Immature natural killer cell (primary cell): ENCODE results near the gene ZNF770. TPM values are rescaled to one million over a fixed set of nuclear protein-coding genes. Genes with fewer than 3 reads are reported as not detected.
"Not testable (repeated sequence)": the region's sequence is repeated elsewhere in the genome, so short reads cannot be mapped to it uniquely, and the experiment has no call there.

ENCODE experiments used
- DNase-seq, 3 donors: peaks; one replicate each; pipeline ENCODE4 v3.0.0; 2022; ENCODE audit warnings: mixed read lengths in 1 of 3
- H3K27ac Mint-ChIP-seq, 6 donors: one replicate each; pipeline ENCODE4 v1.8.0; 2020; ENCODE audit warnings: mixed read lengths in 6 of 6, mild to moderate bottlenecking in 5 of 6, inconsistent platforms in 4 of 6, moderate library complexity in 3 of 6
- H3K27me3 Mint-ChIP-seq, 3 donors: one replicate each; pipeline ENCODE4 v1.8.0; 2020 to 2021; ENCODE audit warnings: low read depth in 3 of 3, mild to moderate bottlenecking in 3 of 3, mixed read lengths in 3 of 3, moderate library complexity in 3 of 3, inconsistent platforms in 1 of 3
- H3K36me3 Mint-ChIP-seq, 3 donors: one replicate each; pipeline ENCODE4 v1.8.0; 2020; ENCODE audit warnings: mixed read lengths in 3 of 3, inconsistent platforms in 2 of 3, mild to moderate bottlenecking in 2 of 3
- H3K4me1 Mint-ChIP-seq, 2 donors: one replicate each; pipeline ENCODE4 v1.8.0; 2020; ENCODE audit warnings: inconsistent platforms in 2 of 2, mild to moderate bottlenecking in 2 of 2, mixed read lengths in 2 of 2, moderate library complexity in 1 of 2
- H3K4me3 Mint-ChIP-seq, 5 donors: one replicate each; pipeline ENCODE4 v1.8.0; 2020; ENCODE audit warnings: mild to moderate bottlenecking in 5 of 5, mixed read lengths in 5 of 5, inconsistent platforms in 3 of 5, moderate library complexity in 3 of 5
- H3K9me3 Mint-ChIP-seq, 6 donors: one replicate each; pipeline ENCODE4 v1.8.0; 2020; ENCODE audit warnings: mild to moderate bottlenecking in 6 of 6, mixed read lengths in 6 of 6, inconsistent platforms in 4 of 6, moderate library complexity in 3 of 6
- polyA plus RNA-seq, 3 donors: library from polyadenylated mRNA; unstranded; fragments of 300-500 nt; fragmentation: Illumina TruSeq; gene quantifications; one replicate each; pipeline ENCODE4 v1.2.3, GENCODE V29; 2021

ZNF770 gene
- polyA plus RNA-seq, 3 donors from 2014 or later: 38.8 to 59.7 (median 40.6) TPM

DNA sequence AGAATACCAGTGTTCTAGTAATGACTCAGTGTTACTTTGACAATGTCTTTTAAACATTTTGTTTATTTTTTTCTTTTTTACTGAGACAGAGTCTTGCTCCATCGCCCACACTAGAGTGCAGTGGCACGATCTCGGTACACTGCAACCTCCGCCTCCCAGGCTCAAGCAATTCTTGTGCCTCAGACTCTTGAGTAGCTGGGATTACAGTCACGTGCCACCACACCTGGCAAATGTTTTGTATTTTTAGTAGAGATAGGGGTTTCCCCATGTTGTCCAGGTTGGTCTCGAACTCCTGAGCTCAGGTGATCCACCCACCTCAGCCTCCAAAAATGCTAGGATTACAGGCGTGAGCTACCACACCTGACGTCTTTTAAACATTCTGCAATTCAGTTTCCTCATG is 34.2 kb downstream of the ZNF770 start:
- peaks cover 0 to 2% (median 0%) of the 10 kb centered on the region in 3 donors for H3K27me3 Mint-ChIP-seq
- peaks cover 13 to 16% (median 14%) of the 10 kb centered on the region in 3 donors for H3K36me3 Mint-ChIP-seq
- no peak overlapping the region for H3K4me3 Mint-ChIP-seq
- no peaks in the 10 kb centered on the region for H3K9me3 Mint-ChIP-seq
- H3K4me1 Mint-ChIP-seq: peaks cover 3 to 9% of the 10 kb centered on the region in 2 donors
- no peak overlapping the region for H3K27ac Mint-ChIP-seq
- DNase-seq: no peak

- Mint-ChIP-seq H3K4me3 (no peak overlapping the region), H3K27ac (no peak overlapping the region), H3K9me3 (no peaks in the 10 kb centered on the region)
These were observed 35.6 kb downstream of the ZNF770 start for GRCh38 chr15:34952481-34952880.

DNA sequence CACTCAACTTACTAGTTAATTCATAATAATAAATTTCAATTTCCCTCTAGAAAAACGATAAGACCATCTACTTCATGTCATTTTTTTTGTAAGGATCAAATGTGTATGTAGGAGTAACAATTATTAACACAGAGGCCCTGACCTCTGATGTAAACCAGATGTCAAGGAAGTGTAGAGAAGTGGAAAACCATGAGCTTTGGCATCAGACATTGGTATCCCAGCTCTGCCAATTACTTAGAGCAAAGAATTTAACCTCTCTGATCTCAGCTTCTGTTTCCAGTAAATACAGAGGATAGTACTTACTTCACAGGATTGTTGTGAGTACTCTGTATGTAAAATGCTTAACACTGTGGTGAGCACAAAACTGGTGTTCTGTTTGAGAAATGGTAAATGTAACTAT is 36.1 kb downstream of the ZNF770 start:
- peaks cover 0 to 2% (median 0%) of the 10 kb centered on the region in 3 donors for H3K27me3 Mint-ChIP-seq
- H3K9me3 Mint-ChIP-seq: no peaks in the 10 kb centered on the region
- no peak for DNase-seq
- H3K36me3 Mint-ChIP-seq: peaks cover 13 to 21% (median 19%) of the 10 kb centered on the region in 3 donors
- H3K4me1 Mint-ChIP-seq: peaks cover 3 to 9% of the 10 kb centered on the region in 2 donors
- no peak overlapping the region for H3K4me3 Mint-ChIP-seq
- H3K27ac Mint-ChIP-seq: no peak overlapping the region

More at GRCh38 chr15:34952481-34952880, 35.6 kb downstream of the ZNF770 start:
- H3K27me3 Mint-ChIP-seq: peaks cover 0 to 2% (median 0%) of the 10 kb centered on the region in 3 donors
- no peak for DNase-seq
- peaks cover 3 to 9% of the 10 kb centered on the region in 2 donors for H3K4me1 Mint-ChIP-seq
- H3K36me3 Mint-ChIP-seq: peaks cover 13 to 20% (median 19%) of the 10 kb centered on the region in 3 donors

- no peaks in the 10 kb centered on the region for H3K4me1 Mint-ChIP-seq
- peak overlapping the region in 1 of 6 donors; percentile 17 for H3K27ac Mint-ChIP-seq
- peaks cover under 1 to 28% (median 16%) of the 10 kb centered on the region in 3 donors for H3K36me3 Mint-ChIP-seq
- H3K27me3 Mint-ChIP-seq: peaks cover 0 to 3% (median 0%) of the 10 kb centered on the region in 3 donors
- no peaks in the 10 kb centered on the region for H3K9me3 Mint-ChIP-seq
- H3K4me3 Mint-ChIP-seq: no peak overlapping the region
- no peak for DNase-seq
These were observed 43.2 kb downstream of the ZNF770 start for GRCh38 chr15:34944936-34945335.

DNA sequence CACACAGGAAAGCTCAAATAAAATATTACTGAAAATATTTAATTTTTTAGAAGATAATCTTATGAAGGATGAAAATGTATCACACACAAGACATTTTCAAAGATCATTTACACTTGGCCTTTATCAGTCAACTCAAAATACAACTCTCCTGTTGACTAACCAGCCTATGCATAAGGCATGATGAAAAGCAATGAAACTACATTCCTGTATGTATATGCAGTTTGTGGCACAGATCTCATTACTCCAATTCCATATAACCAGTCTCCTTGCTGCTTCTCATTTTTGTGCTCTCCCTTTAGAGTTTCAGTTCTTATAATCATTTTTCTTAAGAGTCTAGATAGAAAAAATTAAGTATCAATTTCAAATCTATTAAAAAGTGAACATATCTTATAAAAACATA is 44.4 kb downstream of the ZNF770 start:
- Mint-ChIP-seq H3K4me3 (no peak overlapping the region), H3K36me3 (peaks cover 6 to 35% (median 16%) of the 10 kb centered on the region in 3 donors), H3K27me3 (peaks cover 0 to 3% (median 0%) of the 10 kb centered on the region in 3 donors), H3K27ac (no peak overlapping the region), H3K9me3 (no peaks in the 10 kb centered on the region), H3K4me1 (no peaks in the 10 kb centered on the region)
- no peak for DNase-seq

GRCh38 chr15:34943264-34943663 is 44.8 kb downstream of the ZNF770 start:
- not testable (repeated sequence) for H3K9me3 Mint-ChIP-seq, H3K4me1 Mint-ChIP-seq, DNase-seq, H3K4me3 Mint-ChIP-seq, H3K27me3 Mint-ChIP-seq, H3K27ac Mint-ChIP-seq
- peaks cover 6 to 36% (median 16%) of the 10 kb centered on the region in 3 donors for H3K36me3 Mint-ChIP-seq

GRCh38 chr15:34942363-34942762 is 45.7 kb downstream of the ZNF770 start:
- Mint-ChIP-seq H3K27me3 (peaks cover 0 to 3% (median 0%) of the 10 kb centered on the region in 3 donors), H3K9me3 (no peaks in the 10 kb centered on the region), H3K4me1 (no peaks in the 10 kb centered on the region), H3K4me3 (no peak overlapping the region), H3K27ac (no peak overlapping the region), H3K36me3 (peaks cover 6 to 34% (median 8%) of the 10 kb centered on the region in 3 donors)
- DNase-seq: no peak

GRCh38 chr15:34941831-34942230 is 46.3 kb downstream of the ZNF770 start:
- Mint-ChIP-seq H3K36me3 (peaks cover 6 to 34% (median 8%) of the 10 kb centered on the region in 3 donors), H3K27ac (no peak overlapping the region)

DNA sequence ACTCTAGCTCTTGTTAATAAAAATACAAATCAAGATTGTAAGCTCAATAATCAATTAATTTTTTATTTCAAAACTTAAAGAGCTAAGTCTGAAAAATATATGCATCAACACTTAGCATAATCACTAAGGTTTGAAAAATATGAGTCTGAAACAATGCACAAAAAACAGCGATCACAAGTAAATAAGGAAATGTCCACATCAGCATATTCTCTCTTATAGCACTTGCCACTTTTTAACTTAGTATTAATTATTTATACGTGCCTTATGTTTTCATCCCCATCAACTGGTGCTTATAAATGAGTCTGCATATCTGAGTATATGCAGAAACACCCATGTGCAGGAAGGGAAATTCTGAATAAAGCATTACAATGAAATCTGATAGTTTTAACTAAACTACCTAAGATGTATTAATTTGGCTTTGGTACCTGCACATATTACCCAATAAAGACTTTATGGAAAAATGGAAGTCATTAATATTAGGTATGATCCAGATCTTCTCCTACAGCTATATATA is 46.8 kb downstream of the ZNF770 start:
- Mint-ChIP-seq H3K9me3 (no peaks in the 10 kb centered on the region), H3K36me3 (peaks cover 6 to 35% (median 9%) of the 10 kb centered on the region in 3 donors), H3K27me3 (peaks cover 0 to 3% (median 0%) of the 10 kb centered on the region in 3 donors), H3K27ac (no peak overlapping the region), H3K4me1 (no peaks in the 10 kb centered on the region), H3K4me3 (no peak overlapping the region)
- DNase-seq: no peak

More at GRCh38 chr15:34941831-34942230, 46.3 kb downstream of the ZNF770 start:
- H3K4me3 Mint-ChIP-seq: no peak overlapping the region
- no peaks in the 10 kb centered on the region for H3K9me3 Mint-ChIP-seq
- H3K4me1 Mint-ChIP-seq: no peaks in the 10 kb centered on the region
- H3K27me3 Mint-ChIP-seq: peaks cover 0 to 3% (median 0%) of the 10 kb centered on the region in 3 donors
- no peak for DNase-seq

DNA sequence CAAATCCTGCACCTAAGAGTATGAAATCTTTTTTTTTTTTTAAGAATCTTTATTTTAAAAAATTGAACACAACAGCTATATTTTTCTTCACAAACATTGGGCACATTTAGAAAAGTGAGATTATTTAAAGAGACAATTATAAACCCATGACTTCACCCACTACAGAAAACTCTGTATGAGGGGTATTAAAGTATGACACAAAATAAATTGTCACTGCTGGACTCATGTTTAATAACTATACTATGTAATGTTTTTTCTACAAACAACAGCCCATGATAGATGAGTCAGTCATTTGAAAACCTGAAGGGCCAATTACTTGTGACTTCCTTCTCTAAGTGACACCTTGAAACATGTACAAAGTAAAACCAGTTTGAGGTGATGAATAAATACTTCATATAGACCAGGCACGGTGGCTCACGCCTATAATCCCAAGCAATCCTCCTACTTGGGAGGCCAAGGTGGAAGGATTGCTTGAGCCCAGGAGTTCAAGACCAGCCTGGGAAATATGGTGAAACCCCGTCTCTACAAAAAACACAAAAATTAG is 54.6 kb downstream of the ZNF770 start:
- Mint-ChIP-seq H3K9me3 (no peaks in the 10 kb centered on the region), H3K4me3 (no peak overlapping the region), H3K36me3 (peaks cover 27 to 58% (median 28%) of the 10 kb centered on the region in 3 donors), H3K27me3 (peaks cover 0 to 1% (median 0%) of the 10 kb centered on the region in 3 donors), H3K27ac (no peak overlapping the region), H3K4me1 (no peaks in the 10 kb centered on the region)
- DNase-seq: no peak

DNA sequence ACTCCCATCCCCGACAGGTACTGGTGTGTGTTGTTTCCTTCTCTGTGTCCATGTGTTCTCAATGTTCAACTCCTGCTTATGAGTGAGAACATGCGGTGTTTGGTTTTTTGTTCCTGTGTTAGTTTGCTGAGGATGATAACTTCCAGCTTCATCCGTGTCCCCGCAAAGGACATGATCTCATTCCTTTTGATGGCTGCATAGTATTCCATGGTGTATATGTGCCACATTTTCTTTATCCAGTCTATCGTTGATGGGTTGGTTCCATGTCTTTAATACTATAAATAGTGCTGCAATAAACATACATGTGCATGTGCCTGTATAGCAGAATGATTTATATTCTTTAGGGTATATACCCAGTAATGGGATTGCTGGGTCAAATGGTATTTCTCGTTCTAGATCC is 59.7 kb downstream of the ZNF770 start:
- Mint-ChIP-seq H3K36me3 (peaks cover 44 to 69% (median 45%) of the 10 kb centered on the region in 3 donors), H3K27ac (peak overlapping the region in 1 of 6 donors; percentile 26)
- not testable (repeated sequence) for H3K4me3 Mint-ChIP-seq

More for the DNA sequence above, 59.7 kb downstream of the ZNF770 start:
- not testable (repeated sequence) for H3K27me3 Mint-ChIP-seq, H3K9me3 Mint-ChIP-seq, H3K4me1 Mint-ChIP-seq, DNase-seq

Other genes starting within 250 kb of the ZNF770 start
- gene GJD2, start 233.3 kb downstream of the ZNF770 start, polyA plus RNA-seq: not detected
- not detected for gene ACTC1, start 192.7 kb downstream of the ZNF770 start, polyA plus RNA-seq
- gene AQR, start 18.5 kb downstream of the ZNF770 start, polyA plus RNA-seq: 10 to 100 TPM in 1 of 3 donors, 1 to 10 TPM in 2; 8.5 to 16.2 (median 9.9) TPM
- gene NANOGP8, start 97.0 kb upstream of the ZNF770 start, polyA plus RNA-seq: not detected